ENCODE data around the gene ARHGEF1.

The ARHGEF1 gene

GRCh38 chr19:41851456-41851855, 31.5 kb upstream of the ARHGEF1 start:
- Histone ChIP-seq H3K27me3 (replicated peaks) (peaks cover 12% of the 10 kb centered on the region), H3K4me3 (ENCODE audit: low read depth, low read length) (no peak overlapping the region), H3K36me3 (replicated peaks) (no peaks in the 10 kb centered on the region), H3K27ac (no peak overlapping the region)
- no peak for DNase-seq
- in situ Hi-C loops (cut with HindIII; ENCODE audit: low pct_ligation_motif_present, low sequenced_read_pairs) = no loop called here
- TF ChIP-seq CTCF (IDR thresholded peaks at IDR 0.05; ENCODE audit: low read depth, low read length, missing control alignments) = no peak

GRCh38 chr19:41853344-41853743, 29.6 kb upstream of the ARHGEF1 start:
- peaks cover 12% of the 10 kb centered on the region for H3K27me3 ChIP-seq (replicated peaks)
- in situ Hi-C loops (cut with HindIII; ENCODE audit: low pct_ligation_motif_present, low sequenced_read_pairs) = no loop called here
- no peak overlapping the region for H3K27ac ChIP-seq
- no peak for TF ChIP-seq CTCF (IDR thresholded peaks at IDR 0.05; ENCODE audit: low read depth, low read length, missing control alignments)
- DNase-seq = no peak
- H3K4me3 ChIP-seq (ENCODE audit: low read depth, low read length) = no peak overlapping the region
- no peaks in the 10 kb centered on the region for H3K36me3 ChIP-seq (replicated peaks)

GRCh38 chr19:41853768-41854167, 29.2 kb upstream of the ARHGEF1 start:
- no peak for TF ChIP-seq CTCF (IDR thresholded peaks at IDR 0.05; ENCODE audit: low read depth, low read length, missing control alignments)
- Histone ChIP-seq H3K27me3 (replicated peaks) (peaks cover 12% of the 10 kb centered on the region), H3K27ac (no peak overlapping the region), H3K4me3 (ENCODE audit: low read depth, low read length) (no peak overlapping the region), H3K36me3 (replicated peaks) (no peaks in the 10 kb centered on the region)
- in situ Hi-C loops (cut with HindIII; ENCODE audit: low pct_ligation_motif_present, low sequenced_read_pairs) = no loop called here
- DNase-seq = no peak

GRCh38 chr19:41859213-41859617, 23.8 kb upstream of the ARHGEF1 start:
- Histone ChIP-seq H3K27ac (no peak overlapping the region), H3K4me3 (ENCODE audit: low read depth, low read length) (peak overlapping the region; percentile 47), H3K36me3 (replicated peaks) (peaks cover 35% of the 10 kb centered on the region), H3K27me3 (replicated peaks) (no peaks in the 10 kb centered on the region)
- TF ChIP-seq CTCF (IDR thresholded peaks at IDR 0.05; ENCODE audit: low read depth, low read length, missing control alignments) = no peak
- in situ Hi-C loops (cut with HindIII; ENCODE audit: low pct_ligation_motif_present, low sequenced_read_pairs) = no loop called here
- no peak for DNase-seq

GRCh38 chr19:41859618-41860418, 23.2 kb upstream of the ARHGEF1 start, which contains the start of gene RPS19:
RPS19 (plus strand) TSS chr19:41860255; CDS start chr19:41860775, 520 bp downstream.
- peak; percentile 95 for DNase-seq
- in situ Hi-C loops (cut with HindIII; ENCODE audit: low pct_ligation_motif_present, low sequenced_read_pairs) = no loop called here
- peaks cover 41% of the 10 kb centered on the region for H3K36me3 ChIP-seq (replicated peaks)
- peak within 1 kb of the TSS; percentile 82 for H3K27ac ChIP-seq
- peak within 1 kb of the TSS; percentile 99 for H3K4me3 ChIP-seq (ENCODE audit: low read depth, low read length)
- peak; percentile 71 for TF ChIP-seq CTCF (IDR thresholded peaks at IDR 0.05; ENCODE audit: low read depth, low read length, missing control alignments)
- H3K27me3 ChIP-seq (replicated peaks) = no peaks in the 10 kb centered on the region

All from brain microvascular endothelial cell (primary cell).